ENCODE data around the gene MACROD2. TPM values are rescaled to one million over a fixed set of nuclear protein-coding genes. Genes with fewer than 3 reads are reported as not detected.
A peak's percentile ranks its signal among the peaks of the same experiment; 100 is the strongest.

The MACROD2 gene
- polyA plus RNA-seq, 1 experiment = 0.47 TPM

DNA sequence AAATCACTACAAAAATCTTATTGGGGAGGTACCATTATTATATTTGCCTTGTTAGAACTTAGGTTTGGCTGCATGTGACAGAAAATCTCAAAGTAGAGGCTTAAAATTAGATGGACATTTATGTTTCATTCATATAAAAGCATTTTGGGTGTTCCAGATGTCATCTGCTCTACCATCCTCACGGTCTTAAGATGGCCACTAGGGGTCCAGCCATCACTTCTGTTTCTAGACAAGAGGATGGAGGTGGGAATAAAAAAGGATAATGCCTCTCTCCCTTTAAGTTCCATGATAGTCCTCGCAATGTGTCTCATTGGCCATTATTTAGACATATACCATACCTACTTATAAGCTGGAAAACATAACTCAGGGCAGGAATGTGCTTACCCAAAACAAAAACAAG lies 1648.4 kb downstream of the MACROD2 start:
- TF ChIP-seq, protein P1, sequence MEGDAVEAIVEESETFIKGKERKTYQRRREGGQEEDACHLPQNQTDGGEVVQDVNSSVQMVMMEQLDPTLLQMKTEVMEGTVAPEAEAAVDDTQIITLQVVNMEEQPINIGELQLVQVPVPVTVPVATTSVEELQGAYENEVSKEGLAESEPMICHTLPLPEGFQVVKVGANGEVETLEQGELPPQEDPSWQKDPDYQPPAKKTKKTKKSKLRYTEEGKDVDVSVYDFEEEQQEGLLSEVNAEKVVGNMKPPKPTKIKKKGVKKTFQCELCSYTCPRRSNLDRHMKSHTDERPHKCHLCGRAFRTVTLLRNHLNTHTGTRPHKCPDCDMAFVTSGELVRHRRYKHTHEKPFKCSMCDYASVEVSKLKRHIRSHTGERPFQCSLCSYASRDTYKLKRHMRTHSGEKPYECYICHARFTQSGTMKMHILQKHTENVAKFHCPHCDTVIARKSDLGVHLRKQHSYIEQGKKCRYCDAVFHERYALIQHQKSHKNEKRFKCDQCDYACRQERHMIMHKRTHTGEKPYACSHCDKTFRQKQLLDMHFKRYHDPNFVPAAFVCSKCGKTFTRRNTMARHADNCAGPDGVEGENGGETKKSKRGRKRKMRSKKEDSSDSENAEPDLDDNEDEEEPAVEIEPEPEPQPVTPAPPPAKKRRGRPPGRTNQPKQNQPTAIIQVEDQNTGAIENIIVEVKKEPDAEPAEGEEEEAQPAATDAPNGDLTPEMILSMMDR (IDR thresholded peaks at IDR 0.05; ENCODE audit: insufficient read depth, low read depth, low read length) = peak; percentile 30; the same call in 1 of the 2 replicates
- POLR2A ChIA-PET = no interaction called here
- no peak for DNase-seq (ENCODE audit: low read depth)
- Histone ChIP-seq H3K4me3 (ENCODE audit: low read depth, low read length) (no peak overlapping the region), H3K36me3 (ENCODE audit: control insufficient read depth, insufficient read depth, low read length) (no peaks in the 10 kb centered on the region), H3K27me3 (ENCODE audit: control insufficient read depth, insufficient read depth, low read length) (no peaks in the 10 kb centered on the region)
- CTCF ChIA-PET = interaction anchor here (1.1 to 1.7 kb wide), 2 partner anchors 11 to 16 kb away, joined by 3 to 6 read pairs; no protein-coding TSS in a partner anchor

DNA sequence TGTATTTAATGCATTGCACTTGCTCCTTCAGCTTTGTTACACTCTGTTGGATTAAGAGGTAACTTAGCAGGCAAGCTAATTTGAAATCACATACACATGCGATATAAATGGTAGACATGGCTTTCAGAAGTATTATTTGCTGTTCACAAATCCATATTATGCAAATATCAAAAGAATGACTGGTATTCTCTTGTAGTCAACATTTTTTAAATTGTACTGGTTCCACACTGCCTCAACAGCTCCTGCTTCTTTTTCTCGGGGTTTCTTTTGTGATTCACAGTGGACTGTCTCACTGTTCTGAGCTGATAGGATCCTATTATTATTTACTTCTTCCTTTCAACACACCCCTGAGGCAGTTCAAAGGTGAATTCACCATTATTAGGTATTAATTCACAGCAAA lies 1650.5 kb downstream of the MACROD2 start:
- H3K27me3 ChIP-seq (ENCODE audit: control insufficient read depth, insufficient read depth, low read length) = no peaks in the 10 kb centered on the region
- no peak overlapping the region for H3K4me3 ChIP-seq (ENCODE audit: low read depth, low read length)
- ChIA-PET CTCF (interaction anchor here (1.8 kb wide), 1 partner anchor 8 kb away, joined by 6 read pairs; no protein-coding TSS in a partner anchor), POLR2A (no interaction called here)
- no peaks in the 10 kb centered on the region for H3K36me3 ChIP-seq (ENCODE audit: control insufficient read depth, insufficient read depth, low read length)
- DNase-seq (ENCODE audit: low read depth) = no peak
- TF ChIP-seq, protein P1 (IDR thresholded peaks at IDR 0.05; ENCODE audit: insufficient read depth, low read depth, low read length) = no peak

DNA sequence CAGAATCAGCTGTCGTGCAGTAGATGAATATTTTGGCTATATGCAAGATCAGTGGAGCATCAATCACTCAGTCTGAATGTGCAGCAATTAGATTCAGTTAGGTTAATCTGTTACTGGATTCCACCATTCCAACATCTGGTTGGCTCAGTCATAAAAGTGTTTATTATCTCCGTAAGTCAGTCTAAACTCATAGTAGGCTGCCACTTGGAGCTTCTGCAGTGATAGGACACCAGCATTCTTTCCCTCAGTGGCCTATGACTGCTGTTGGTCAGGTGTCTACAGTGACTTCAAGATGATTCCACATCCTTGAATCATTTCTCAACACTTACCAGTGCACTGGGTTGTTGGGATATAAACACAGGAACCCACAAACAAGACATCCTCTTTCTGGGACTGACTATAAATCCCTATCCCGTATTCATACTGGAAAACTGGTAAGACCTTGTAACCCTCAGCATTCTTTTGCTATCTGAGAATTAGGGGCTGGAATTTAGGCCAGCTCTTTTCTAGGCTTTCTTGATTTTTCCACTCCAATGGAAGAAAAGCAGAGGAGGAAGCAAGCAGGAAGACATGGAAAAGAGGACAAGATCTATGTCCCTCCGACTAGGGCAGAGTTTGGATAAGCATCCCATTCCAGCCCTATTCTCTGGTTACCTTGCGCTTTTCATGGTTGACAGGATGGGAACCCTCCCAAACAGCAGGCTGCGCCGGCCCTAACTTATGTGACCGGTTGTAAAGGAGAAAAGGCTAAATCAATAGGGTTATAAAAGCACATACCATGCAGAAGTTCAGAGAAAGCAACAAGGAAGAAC lies 1658.3 kb downstream of the MACROD2 start:
- TF ChIP-seq, protein P1 (IDR thresholded peaks at IDR 0.05; ENCODE audit: insufficient read depth, low read depth, low read length) = no peak
- H3K27me3 ChIP-seq (ENCODE audit: control insufficient read depth, insufficient read depth, low read length) = no peaks in the 10 kb centered on the region
- ChIA-PET CTCF (interaction anchor here (0.6 to 1.4 kb wide), 6 partner anchors 8 to 138 kb away, joined by 3 to 6 read pairs (median 4); no protein-coding TSS in a partner anchor), POLR2A (interaction anchor here (0.6 kb wide), 1 partner anchor 17 kb away, joined by 3 read pairs; no protein-coding TSS in a partner anchor)
- H3K36me3 ChIP-seq (ENCODE audit: control insufficient read depth, insufficient read depth, low read length) = no peaks in the 10 kb centered on the region
- DNase-seq (ENCODE audit: low read depth) = no peak
- no peak overlapping the region for H3K4me3 ChIP-seq (ENCODE audit: low read depth, low read length)

DNA sequence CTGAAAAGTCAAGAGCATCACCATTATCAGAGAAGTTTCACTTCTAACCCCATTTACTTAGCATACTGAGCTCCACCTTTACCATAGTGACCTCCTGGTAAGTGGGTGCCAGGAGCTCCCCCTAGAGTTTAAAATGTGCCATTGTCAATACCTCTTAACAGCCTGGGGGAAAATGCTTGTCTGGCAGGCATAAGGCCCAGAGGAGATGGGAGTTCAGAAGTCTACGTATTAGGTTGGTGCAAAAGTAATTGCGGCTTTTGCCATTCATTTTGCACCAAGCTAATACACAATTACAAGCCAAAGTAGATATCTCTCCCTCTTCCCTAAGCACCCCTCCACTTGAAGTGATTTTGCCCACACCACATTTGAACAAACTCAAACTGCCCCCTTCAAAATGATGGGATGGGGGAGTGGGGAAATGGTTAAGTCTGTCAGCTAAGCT lies 1658.9 kb downstream of the MACROD2 start:
- TF ChIP-seq, protein P1 (IDR thresholded peaks at IDR 0.05; ENCODE audit: insufficient read depth, low read depth, low read length) = peak; percentile 54
- no peak for DNase-seq (ENCODE audit: low read depth)
- Histone ChIP-seq H3K4me3 (ENCODE audit: low read depth, low read length) (no peak overlapping the region), H3K27me3 (ENCODE audit: control insufficient read depth, insufficient read depth, low read length) (no peaks in the 10 kb centered on the region), H3K36me3 (ENCODE audit: control insufficient read depth, insufficient read depth, low read length) (no peaks in the 10 kb centered on the region)
- ChIA-PET CTCF (interaction anchor here (0.6 to 1.4 kb wide), 7 partner anchors 9 to 137 kb away, joined by 3 to 6 read pairs (median 3); no protein-coding TSS in a partner anchor), POLR2A (interaction anchor here (0.6 kb wide), 1 partner anchor 16 kb away, joined by 3 read pairs; no protein-coding TSS in a partner anchor)

DNA sequence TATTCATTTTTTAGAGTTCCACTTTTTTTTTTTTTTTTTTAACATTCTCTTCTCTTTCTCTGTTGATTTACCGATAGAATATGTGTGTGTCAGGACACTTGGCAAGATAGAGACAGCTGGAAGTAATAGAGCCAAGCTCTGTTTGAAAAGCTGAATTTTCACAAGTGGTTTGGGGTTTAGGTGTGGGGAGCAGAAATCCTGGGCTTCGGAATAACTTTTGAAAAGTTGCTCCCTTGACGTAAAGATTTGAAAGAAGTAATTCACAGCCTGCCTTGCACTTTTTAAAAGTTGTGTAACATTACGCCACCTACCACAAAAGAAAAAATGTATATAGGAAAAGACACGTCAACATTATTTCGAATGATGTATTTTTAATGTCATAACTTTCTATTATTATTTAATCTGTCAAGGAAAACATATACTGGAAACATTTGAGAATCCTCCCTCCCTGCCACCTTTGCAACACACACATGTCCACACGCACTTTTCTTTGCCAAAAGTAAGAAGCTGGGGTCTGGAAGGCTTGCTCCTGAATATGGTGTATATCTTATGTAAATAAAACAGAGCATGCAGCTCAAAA lies 1660.1 kb downstream of the MACROD2 start:
- Histone ChIP-seq H3K4me3 (ENCODE audit: low read depth, low read length) (no peak overlapping the region), H3K36me3 (ENCODE audit: control insufficient read depth, insufficient read depth, low read length) (no peaks in the 10 kb centered on the region), H3K27me3 (ENCODE audit: control insufficient read depth, insufficient read depth, low read length) (no peaks in the 10 kb centered on the region)
- POLR2A ChIA-PET = no interaction called here
- TF ChIP-seq, protein P1 (IDR thresholded peaks at IDR 0.05; ENCODE audit: insufficient read depth, low read depth, low read length) = no peak
- CTCF ChIA-PET = interaction anchor here (1.1 to 1.5 kb wide), 2 partner anchors 14 to 96 kb away, joined by 3 read pairs; no protein-coding TSS in a partner anchor
- DNase-seq (ENCODE audit: low read depth) = no peak

Measured in BJ (cell line).